Dendritic cell treated with granulocyte-macrophage colony-stimulating factor and Interleukin-4, amounts not matched to agents 40 ng/mL and 50 ng/mL, for 4 days (primary cell): Measurements from ENCODE around the gene AP2M1.
A peak's percentile ranks its signal among the peaks of the same experiment; 100 is the strongest.

Experiments used
- H3K27ac Mint-ChIP-seq: one replicate; pipeline ENCODE4 v1.8.0; 2022; ENCODE audit warnings: mild to moderate bottlenecking, mixed read lengths
- H3K27me3 Mint-ChIP-seq: one replicate; pipeline ENCODE4 v1.8.0; 2022; ENCODE audit warnings: mild to moderate bottlenecking, mixed read lengths
- H3K36me3 Mint-ChIP-seq: one replicate; pipeline ENCODE4 v1.8.0; 2022; ENCODE audit warnings: low read depth, mixed read lengths
- H3K4me1 Mint-ChIP-seq: one replicate; pipeline ENCODE4 v1.8.0; 2022; ENCODE audit warnings: low read depth, mixed read lengths
- H3K4me3 Mint-ChIP-seq: one replicate; pipeline ENCODE4 v1.8.0; 2022; ENCODE audit warnings: mild to moderate bottlenecking, moderate library complexity, mixed read lengths
- H3K9me3 Mint-ChIP-seq: one replicate; pipeline ENCODE4 v1.8.0; 2022; ENCODE audit warnings: mixed read lengths
- intact Hi-C: fragments of 100-400 bp; cut with micrococcal nuclease; formaldehyde crosslinking; loops from one replicate; pipeline ENCODE4 v1.15.0; 2022

AP2M1 gene

GRCh38 chr3:184178521-184179138 lies 4.0 kb downstream of the AP2M1 start:
- intact Hi-C loops, result no loop called here
- peaks cover 72% of the 10 kb centered on the region for H3K4me1 Mint-ChIP-seq
- peak overlapping the region; percentile 99 for H3K4me3 Mint-ChIP-seq
- no peaks in the 10 kb centered on the region for H3K9me3 Mint-ChIP-seq
- H3K36me3 Mint-ChIP-seq, result peaks cover 88% of the 10 kb centered on the region
- no peaks in the 10 kb centered on the region for H3K27me3 Mint-ChIP-seq
- peak overlapping the region; percentile 98 for H3K27ac Mint-ChIP-seq

GRCh38 chr3:184180165-184180564 lies 5.5 kb downstream of the AP2M1 start:
- peak overlapping the region; percentile 98 for H3K27ac Mint-ChIP-seq

GRCh38 chr3:184181596-184181995 lies 6.9 kb downstream of the AP2M1 start:
- Mint-ChIP-seq H3K27ac (peak overlapping the region; percentile 98), H3K4me3 (no peak overlapping the region), H3K9me3 (no peaks in the 10 kb centered on the region), H3K36me3 (peaks cover 98% of the 10 kb centered on the region), H3K27me3 (no peaks in the 10 kb centered on the region), H3K4me1 (peaks cover 86% of the 10 kb centered on the region)
- intact Hi-C loops, result no loop called here

More at GRCh38 chr3:184180165-184180564, 5.5 kb downstream of the AP2M1 start:
- Mint-ChIP-seq H3K36me3 (peaks cover 100% of the 10 kb centered on the region), H3K9me3 (no peaks in the 10 kb centered on the region), H3K4me3 (peak overlapping the region; percentile 99), H3K27me3 (no peaks in the 10 kb centered on the region), H3K4me1 (peaks cover 82% of the 10 kb centered on the region)
- intact Hi-C loops, result no loop called here

- peaks cover 97% of the 10 kb centered on the region for H3K36me3 Mint-ChIP-seq
- H3K27me3 Mint-ChIP-seq, result no peaks in the 10 kb centered on the region
- H3K4me1 Mint-ChIP-seq, result peaks cover 86% of the 10 kb centered on the region
- no peaks in the 10 kb centered on the region for H3K9me3 Mint-ChIP-seq
- intact Hi-C loops, result no loop called here
- no peak overlapping the region for H3K4me3 Mint-ChIP-seq
- peak overlapping the region; percentile 94 for H3K27ac Mint-ChIP-seq
These were observed 9.0 kb downstream of the AP2M1 start for GRCh38 chr3:184183679-184184078.

GRCh38 chr3:184184546-184185230 lies 10.0 kb downstream of the AP2M1 start:
- Mint-ChIP-seq H3K36me3 (peaks cover 97% of the 10 kb centered on the region), H3K27me3 (no peaks in the 10 kb centered on the region), H3K9me3 (no peaks in the 10 kb centered on the region), H3K4me3 (peak overlapping the region; percentile 96), H3K27ac (peak overlapping the region; percentile 94), H3K4me1 (peaks cover 86% of the 10 kb centered on the region)
- intact Hi-C loops, result loop anchor here (1.0 to 5.0 kb wide), 2 partner anchors 7 to 113 kb away; partner anchors contain the start of gene PSMD2

- Mint-ChIP-seq H3K27me3 (no peaks in the 10 kb centered on the region), H3K9me3 (no peaks in the 10 kb centered on the region), H3K27ac (peak overlapping the region; percentile 94), H3K4me1 (peaks cover 77% of the 10 kb centered on the region), H3K36me3 (peaks cover 97% of the 10 kb centered on the region), H3K4me3 (peak overlapping the region; percentile 96)
- intact Hi-C loops, result loop anchor here (1.0 to 5.0 kb wide), 4 partner anchors 8 to 112 kb away; partner anchors contain the start of genes AP2M1, EIF2B5 and PSMD2
These were observed 11.0 kb downstream of the AP2M1 start for GRCh38 chr3:184185461-184186183.

GRCh38 chr3:184186184-184186901 lies 11.7 kb downstream of the AP2M1 start, which contains the start of gene ABCF3:
TSS of gene ABCF3 (plus strand) at chr3:184186199. CDS start at chr3:184186208, 9 bp downstream.
- Mint-ChIP-seq H3K4me1 (peaks cover 71% of the 10 kb centered on the region), H3K27me3 (no peaks in the 10 kb centered on the region), H3K36me3 (peaks cover 97% of the 10 kb centered on the region), H3K4me3 (peak within 1 kb of the TSS; percentile 96), H3K9me3 (no peaks in the 10 kb centered on the region), H3K27ac (peak within 1 kb of the TSS; percentile 94)
- intact Hi-C loops, result loop anchor here (1.0 to 5.0 kb wide), 3 partner anchors 12 to 111 kb away; partner anchors contain the start of genes AP2M1, EIF2B5 and PSMD2

GRCh38 chr3:184186902-184187207 lies 12.2 kb downstream of the AP2M1 start:
- Mint-ChIP-seq H3K36me3 (peaks cover 97% of the 10 kb centered on the region), H3K27ac (peak overlapping the region; percentile 94), H3K4me1 (peaks cover 65% of the 10 kb centered on the region), H3K9me3 (no peaks in the 10 kb centered on the region), H3K4me3 (peak overlapping the region; percentile 96), H3K27me3 (no peaks in the 10 kb centered on the region)
- intact Hi-C loops, result loop anchor here (1.0 to 5.0 kb wide), 3 partner anchors 13 to 110 kb away; partner anchors contain the start of genes AP2M1, EIF2B5 and PSMD2

- intact Hi-C loops, result loop anchor here (5.0 kb wide), 1 partner anchor 109 kb away; the partner anchor contains the start of gene PSMD2
- Mint-ChIP-seq H3K9me3 (no peaks in the 10 kb centered on the region), H3K4me3 (no peak overlapping the region), H3K27me3 (no peaks in the 10 kb centered on the region), H3K36me3 (peaks cover 97% of the 10 kb centered on the region), H3K4me1 (peaks cover 58% of the 10 kb centered on the region), H3K27ac (no peak overlapping the region)
These were observed 13.4 kb downstream of the AP2M1 start for GRCh38 chr3:184188080-184188479.

GRCh38 chr3:184189421-184189820 lies 14.8 kb downstream of the AP2M1 start:
- Mint-ChIP-seq H3K27ac (no peak overlapping the region), H3K4me3 (no peak overlapping the region), H3K4me1 (peaks cover 45% of the 10 kb centered on the region), H3K9me3 (no peaks in the 10 kb centered on the region), H3K36me3 (peaks cover 97% of the 10 kb centered on the region), H3K27me3 (no peaks in the 10 kb centered on the region)
- intact Hi-C loops, result loop anchor here (5.0 kb wide), 1 partner anchor 108 kb away; the partner anchor contains the start of gene PSMD2

- no peaks in the 10 kb centered on the region for H3K9me3 Mint-ChIP-seq
- H3K4me3 Mint-ChIP-seq, result no peak overlapping the region
- H3K27me3 Mint-ChIP-seq, result no peaks in the 10 kb centered on the region
- H3K27ac Mint-ChIP-seq, result no peak overlapping the region
- intact Hi-C loops, result no loop called here
- peaks cover 18% of the 10 kb centered on the region for H3K4me1 Mint-ChIP-seq
- H3K36me3 Mint-ChIP-seq, result peaks cover 85% of the 10 kb centered on the region
These were observed 18.2 kb downstream of the AP2M1 start for GRCh38 chr3:184192889-184193288.

- H3K4me3 Mint-ChIP-seq, result no peak overlapping the region
- H3K27ac Mint-ChIP-seq, result no peak overlapping the region
- peaks cover 6% of the 10 kb centered on the region for H3K4me1 Mint-ChIP-seq
- no peaks in the 10 kb centered on the region for H3K9me3 Mint-ChIP-seq
- H3K27me3 Mint-ChIP-seq, result no peaks in the 10 kb centered on the region
- H3K36me3 Mint-ChIP-seq, result peaks cover 73% of the 10 kb centered on the region
- intact Hi-C loops, result no loop called here
These were observed 19.4 kb downstream of the AP2M1 start for GRCh38 chr3:184193991-184194539.

- Mint-ChIP-seq H3K27me3 (no peaks in the 10 kb centered on the region), H3K4me3 (no peak overlapping the region), H3K27ac (no peak overlapping the region), H3K9me3 (no peaks in the 10 kb centered on the region), H3K36me3 (peaks cover 48% of the 10 kb centered on the region), H3K4me1 (no peaks in the 10 kb centered on the region)
- intact Hi-C loops, result no loop called here
These were observed 21.9 kb downstream of the AP2M1 start for GRCh38 chr3:184196536-184196935.
